KMS-11 (cell line): ENCODE data around the gene RFLNA.

Experiments used
- H2AFZ ChIP-seq: fragments of 200-600 bp; sonication (generic); 2 replicates; pipeline ENCODE4 v1.6.1; 2016; ENCODE audit warnings: antibody characterized with exemption, mixed run types, low read depth
- H3K27ac ChIP-seq: fragments of 200-600 bp; sonication (generic); 2 replicates; pipeline ENCODE4 v1.6.1; 2016; ENCODE audit warnings: mild to moderate bottlenecking, mixed run types
- H3K27me3 ChIP-seq: fragments of 200-600 bp; sonication (generic); 2 replicates; pipeline ENCODE4 v1.6.1; 2017; ENCODE audit warnings: mild to moderate bottlenecking, low read depth, mixed run types, moderate library complexity; ENCODE audit not compliant: insufficient read depth
- H3K36me3 ChIP-seq: fragments of 200-600 bp; sonication (generic); 2 replicates; pipeline ENCODE4 v1.6.1; 2017; ENCODE audit warnings: mild to moderate bottlenecking, mixed run types; ENCODE audit not compliant: insufficient read depth
- H3K4me1 ChIP-seq: fragments of 200-600 bp; sonication (generic); 2 replicates; pipeline ENCODE4 v1.6.1; 2016; ENCODE audit warnings: mild to moderate bottlenecking, low read depth, mixed run types; ENCODE audit not compliant: poor library complexity, severe bottlenecking
- H3K4me2 ChIP-seq: fragments of 200-600 bp; sonication (generic); 2 replicates; pipeline ENCODE4 v1.7.0; 2016; ENCODE audit warnings: mild to moderate bottlenecking, mixed run types
- H3K4me3 ChIP-seq: fragments of 200-600 bp; sonication (generic); IDR thresholded peaks from 2 replicates; pipeline ENCODE4 v1.6.1; 2017; ENCODE audit warnings: low read depth, low read length, mixed read lengths; ENCODE audit not compliant: insufficient read depth
- H3K79me2 ChIP-seq: fragments of 200-600 bp; sonication (generic); 2 replicates; pipeline ENCODE4 v1.6.1; 2016; ENCODE audit warnings: low read depth, mixed run types; ENCODE audit not compliant: insufficient read depth
- H3K9ac ChIP-seq: fragments of 200-600 bp; sonication (generic); 2 replicates; pipeline ENCODE4 v1.6.1; 2016; ENCODE audit warnings: mild to moderate bottlenecking, mixed run types
- H4K20me1 ChIP-seq: fragments of 200-600 bp; sonication (generic); 2 replicates; pipeline ENCODE4 v1.6.1; 2016; ENCODE audit warnings: mild to moderate bottlenecking, mixed run types; ENCODE audit not compliant: insufficient read depth
- TF ChIP-seq, protein P1 (sequence below): fragments of 200-600 bp; sonication (generic); conservative IDR thresholded peaks from 2 replicates; pipeline ENCODE4 v1.6.1; 2017; ENCODE audit warnings: low read depth, mild to moderate bottlenecking, antibody characterized with exemption, low read length, moderate library complexity, mixed read lengths

The RFLNA gene

GRCh38 chr12:124308741-124309140, 13.8 kb downstream of the RFLNA start:
- Histone ChIP-seq H3K79me2 (no peaks in the 10 kb centered on the region), H3K4me2 (no peak overlapping the region), H3K27me3 (no peaks in the 10 kb centered on the region)

GRCh38 chr12:124309231-124309630, 14.3 kb downstream of the RFLNA start:
- Histone ChIP-seq H3K4me3 (no peak overlapping the region), H3K27ac (no peak overlapping the region), H3K27me3 (no peaks in the 10 kb centered on the region), H3K79me2 (no peaks in the 10 kb centered on the region), H3K36me3 (no peaks in the 10 kb centered on the region), H4K20me1 (no peaks in the 10 kb centered on the region), H3K4me1 (no peaks in the 10 kb centered on the region), H2AFZ (no peak overlapping the region), H3K4me2 (no peak overlapping the region), H3K9ac (no peak overlapping the region)
- TF ChIP-seq, protein P1, sequence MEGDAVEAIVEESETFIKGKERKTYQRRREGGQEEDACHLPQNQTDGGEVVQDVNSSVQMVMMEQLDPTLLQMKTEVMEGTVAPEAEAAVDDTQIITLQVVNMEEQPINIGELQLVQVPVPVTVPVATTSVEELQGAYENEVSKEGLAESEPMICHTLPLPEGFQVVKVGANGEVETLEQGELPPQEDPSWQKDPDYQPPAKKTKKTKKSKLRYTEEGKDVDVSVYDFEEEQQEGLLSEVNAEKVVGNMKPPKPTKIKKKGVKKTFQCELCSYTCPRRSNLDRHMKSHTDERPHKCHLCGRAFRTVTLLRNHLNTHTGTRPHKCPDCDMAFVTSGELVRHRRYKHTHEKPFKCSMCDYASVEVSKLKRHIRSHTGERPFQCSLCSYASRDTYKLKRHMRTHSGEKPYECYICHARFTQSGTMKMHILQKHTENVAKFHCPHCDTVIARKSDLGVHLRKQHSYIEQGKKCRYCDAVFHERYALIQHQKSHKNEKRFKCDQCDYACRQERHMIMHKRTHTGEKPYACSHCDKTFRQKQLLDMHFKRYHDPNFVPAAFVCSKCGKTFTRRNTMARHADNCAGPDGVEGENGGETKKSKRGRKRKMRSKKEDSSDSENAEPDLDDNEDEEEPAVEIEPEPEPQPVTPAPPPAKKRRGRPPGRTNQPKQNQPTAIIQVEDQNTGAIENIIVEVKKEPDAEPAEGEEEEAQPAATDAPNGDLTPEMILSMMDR: no peak

More at GRCh38 chr12:124308741-124309140, 13.8 kb downstream of the RFLNA start:
- Histone ChIP-seq H2AFZ (no peak overlapping the region), H3K4me1 (no peaks in the 10 kb centered on the region), H3K9ac (no peak overlapping the region), H3K27ac (no peak overlapping the region), H3K4me3 (no peak overlapping the region), H4K20me1 (no peaks in the 10 kb centered on the region), H3K36me3 (no peaks in the 10 kb centered on the region)
- TF ChIP-seq, protein P1: no peak

DNA sequence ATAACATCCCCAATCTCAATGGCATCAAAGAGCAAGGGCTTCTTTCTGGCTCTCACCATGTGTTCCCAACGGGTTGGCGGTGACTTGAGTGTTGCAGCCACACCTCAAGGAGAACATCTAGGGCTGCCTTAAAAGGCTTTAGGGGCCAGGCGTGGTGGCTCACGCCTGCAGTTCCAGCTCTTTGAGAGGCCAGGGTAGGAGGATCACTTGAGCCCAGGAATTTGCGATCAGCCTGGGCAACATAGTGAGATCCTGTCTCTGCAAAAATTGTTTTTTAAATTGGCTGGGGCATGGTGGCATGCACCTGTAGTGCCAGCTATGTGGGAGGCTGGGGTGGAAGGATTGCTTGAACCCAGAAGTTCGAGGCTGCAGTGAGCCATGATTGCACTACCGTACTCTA, 14.9 kb downstream of the RFLNA start:
- Histone ChIP-seq H3K9ac (no peak overlapping the region), H4K20me1 (no peaks in the 10 kb centered on the region), H3K27ac (no peak overlapping the region), H3K27me3 (no peaks in the 10 kb centered on the region), H3K36me3 (no peaks in the 10 kb centered on the region), H3K79me2 (no peaks in the 10 kb centered on the region), H3K4me1 (no peaks in the 10 kb centered on the region), H3K4me2 (no peak overlapping the region), H2AFZ (no peak overlapping the region), H3K4me3 (no peak overlapping the region)
- TF ChIP-seq, protein P1: no peak

DNA sequence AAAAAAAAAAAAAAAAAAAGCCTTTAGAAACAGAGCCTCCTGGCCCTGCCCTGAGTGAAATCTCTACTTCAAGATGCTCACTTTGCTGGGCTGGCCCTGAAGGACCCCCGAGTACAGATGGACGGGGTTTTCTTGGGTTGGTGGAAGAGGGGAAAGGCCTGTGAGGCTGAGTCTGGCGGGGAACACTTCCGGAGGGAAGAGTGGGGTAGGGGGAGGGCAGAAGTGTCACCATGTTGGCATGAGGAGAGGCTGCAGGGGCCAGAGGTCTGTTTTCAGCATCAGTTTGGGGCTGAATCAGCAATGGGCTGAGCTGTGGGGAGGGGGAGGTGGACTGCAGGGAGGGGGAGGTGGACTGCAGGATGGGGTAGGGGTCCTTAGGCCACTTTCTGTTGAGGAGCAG, 15.3 kb downstream of the RFLNA start:
- TF ChIP-seq, protein P1: no peak
- Histone ChIP-seq H4K20me1 (no peaks in the 10 kb centered on the region), H3K79me2 (no peaks in the 10 kb centered on the region), H3K4me1 (no peaks in the 10 kb centered on the region), H3K36me3 (no peaks in the 10 kb centered on the region), H3K4me2 (no peak overlapping the region), H3K4me3 (no peak overlapping the region), H3K27me3 (no peaks in the 10 kb centered on the region), H2AFZ (no peak overlapping the region), H3K27ac (no peak overlapping the region), H3K9ac (no peak overlapping the region)
